ENCODE results near the gene ARL6IP4.
"Not testable (repeated sequence)": the region's sequence is repeated elsewhere in the genome, so short reads cannot be mapped to it uniquely, and the experiment has no call there.

Gene ARL6IP4

DNA sequence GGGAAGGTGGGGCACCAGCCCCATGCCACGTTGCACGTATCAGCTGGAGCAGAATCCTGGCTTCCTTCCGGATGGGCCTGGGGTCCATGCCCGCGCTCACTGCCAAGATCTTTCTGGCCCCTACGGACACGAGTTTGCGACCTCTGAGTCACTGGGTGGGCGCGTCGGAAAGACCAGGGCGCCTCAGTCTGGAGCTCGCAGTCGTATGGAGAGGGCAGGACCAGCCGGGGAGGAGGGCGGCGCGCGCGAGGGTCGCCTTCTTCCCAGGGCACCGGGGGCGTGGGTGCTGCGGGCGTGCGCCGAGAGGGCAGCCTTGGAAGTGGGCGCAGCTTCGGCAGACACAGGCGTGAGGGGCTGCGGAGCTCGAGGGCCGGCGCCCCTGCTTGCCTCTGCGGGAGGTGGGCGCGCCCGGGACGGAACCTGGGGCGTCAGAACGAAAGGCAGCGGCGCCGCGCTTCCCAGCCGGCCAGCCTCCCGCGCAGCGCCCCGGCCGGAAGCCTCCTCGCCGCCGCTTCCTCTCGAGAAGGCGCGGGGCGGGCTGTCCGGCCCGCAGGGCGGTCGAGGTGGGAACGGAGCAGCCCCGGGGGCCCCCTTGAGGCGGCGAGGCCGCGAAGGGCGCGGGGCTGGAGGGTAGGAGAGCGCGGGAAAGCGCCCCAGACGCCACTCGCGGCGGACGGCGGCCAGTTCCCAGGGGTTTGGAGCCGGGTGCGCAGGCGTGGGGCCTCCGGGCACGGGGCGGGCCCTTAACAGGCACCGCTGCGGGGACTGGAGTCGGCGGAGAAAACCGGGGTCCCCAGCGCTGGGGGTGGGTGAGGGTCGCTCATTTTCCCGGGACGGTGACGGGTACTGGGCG lies at the start of gene ARL6IP4:
Gene ARL6IP4, plus strand, starts transcription at position 499 of the 853 bp plus-strand sequence. CDS start 459 bp downstream, outside the sequence.
- CTCF ChIA-PET, result no interaction called here
- POLR2A ChIA-PET, result interaction anchor here (0.8 to 2.5 kb wide), 4 partner anchors 11 to 92 kb away, joined by 3 to 17 read pairs (median 4); partner anchors contain the start of gene ABCB9
- no peak for TF ChIP-seq FOXK2 (IDR thresholded peaks at IDR 0.05)
- no peak for TF ChIP-seq SP1 (IDR thresholded peaks at IDR 0.05)
- TF ChIP-seq, protein P1, sequence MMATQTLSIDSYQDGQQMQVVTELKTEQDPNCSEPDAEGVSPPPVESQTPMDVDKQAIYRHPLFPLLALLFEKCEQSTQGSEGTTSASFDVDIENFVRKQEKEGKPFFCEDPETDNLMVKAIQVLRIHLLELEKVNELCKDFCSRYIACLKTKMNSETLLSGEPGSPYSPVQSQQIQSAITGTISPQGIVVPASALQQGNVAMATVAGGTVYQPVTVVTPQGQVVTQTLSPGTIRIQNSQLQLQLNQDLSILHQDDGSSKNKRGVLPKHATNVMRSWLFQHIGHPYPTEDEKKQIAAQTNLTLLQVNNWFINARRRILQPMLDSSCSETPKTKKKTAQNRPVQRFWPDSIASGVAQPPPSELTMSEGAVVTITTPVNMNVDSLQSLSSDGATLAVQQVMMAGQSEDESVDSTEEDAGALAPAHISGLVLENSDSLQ (IDR thresholded peaks at IDR 0.05), result no peak
- peak; percentile 73 for DNase-seq (ENCODE audit: extremely low spot score)

DNA sequence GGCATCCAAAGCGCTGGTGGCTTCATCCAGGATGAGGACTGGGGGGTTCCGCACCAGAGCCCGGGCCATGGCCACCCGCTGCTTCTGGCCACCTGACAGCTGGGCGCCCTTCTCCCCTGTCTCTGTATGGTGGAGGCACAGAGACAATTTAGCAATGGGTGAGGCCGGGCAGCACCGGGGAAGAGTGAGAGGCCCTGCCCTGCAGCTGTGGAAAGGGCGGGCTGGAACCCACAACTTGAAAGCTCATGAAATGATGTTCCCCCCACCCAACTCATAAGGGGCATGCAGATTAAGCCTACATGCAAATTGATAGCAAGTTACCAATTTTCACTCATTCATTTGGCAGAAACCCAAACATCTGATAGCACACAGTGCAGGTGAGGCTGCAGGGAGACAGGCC lies 48.3 kb upstream of the ARL6IP4 start:
- CTCF ChIA-PET, result no interaction called here
- DNase-seq (ENCODE audit: extremely low spot score), result no peak
- TF ChIP-seq SP1 (IDR thresholded peaks at IDR 0.05) (no peak), ARNT (IDR thresholded peaks at IDR 0.05) (no peak), FOXA1 (IDR thresholded peaks at IDR 0.05) (no peak), CTBP1 (IDR thresholded peaks at IDR 0.05; ENCODE audit: borderline replicate concordance) (no peak), TARDBP (IDR thresholded peaks at IDR 0.05) (no peak), FOXK2 (IDR thresholded peaks at IDR 0.05) (no peak), LEF1 (IDR thresholded peaks at IDR 0.05; ENCODE audit: borderline replicate concordance) (no peak), HDGF (IDR thresholded peaks at IDR 0.05; ENCODE audit: borderline replicate concordance) (no peak), ELF4 (IDR thresholded peaks at IDR 0.05) (no peak), FOXM1 (IDR thresholded peaks at IDR 0.05; ENCODE audit: borderline replicate concordance) (no peak), L3MBTL2 (conservative IDR thresholded peaks at IDR 0.05) (no peak), BHLHE40 (IDR thresholded peaks at IDR 0.05; ENCODE audit: borderline replicate concordance) (no peak), NFRKB (IDR thresholded peaks at IDR 0.05) (no peak), SUZ12 (IDR thresholded peaks at IDR 0.05) (no peak), ZNF384 (IDR thresholded peaks at IDR 0.05) (no peak)
- TF ChIP-seq, protein P1 (IDR thresholded peaks at IDR 0.05), result no peak
- POLR2A ChIA-PET, result no interaction called here

DNA sequence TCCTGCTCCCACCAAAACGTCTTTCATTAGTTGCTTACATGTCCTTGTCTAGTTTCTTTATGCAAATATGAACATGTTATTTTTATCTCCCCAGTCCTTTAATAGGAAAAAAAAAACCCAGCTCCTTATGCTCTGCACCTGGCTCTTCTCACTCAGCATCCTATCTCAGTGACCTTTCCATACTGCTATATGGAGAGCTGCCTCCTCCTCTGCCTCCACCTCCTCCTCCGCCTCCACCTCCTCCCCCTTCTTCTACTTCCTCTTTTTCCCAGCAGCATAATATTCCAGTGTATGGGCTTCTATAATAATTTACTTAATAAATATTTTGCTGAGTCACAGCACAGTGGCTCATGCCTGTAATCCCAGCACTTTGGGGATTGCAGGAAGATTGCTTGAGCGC lies 45.8 kb upstream of the ARL6IP4 start:
- POLR2A ChIA-PET, result no interaction called here
- TF ChIP-seq L3MBTL2 (conservative IDR thresholded peaks at IDR 0.05), result no peak
- CTCF ChIA-PET, result interaction anchor here (0.6 kb wide), 1 partner anchor 11 kb away, joined by 3 read pairs; no protein-coding TSS in a partner anchor
- no peak for DNase-seq (ENCODE audit: extremely low spot score)

DNA sequence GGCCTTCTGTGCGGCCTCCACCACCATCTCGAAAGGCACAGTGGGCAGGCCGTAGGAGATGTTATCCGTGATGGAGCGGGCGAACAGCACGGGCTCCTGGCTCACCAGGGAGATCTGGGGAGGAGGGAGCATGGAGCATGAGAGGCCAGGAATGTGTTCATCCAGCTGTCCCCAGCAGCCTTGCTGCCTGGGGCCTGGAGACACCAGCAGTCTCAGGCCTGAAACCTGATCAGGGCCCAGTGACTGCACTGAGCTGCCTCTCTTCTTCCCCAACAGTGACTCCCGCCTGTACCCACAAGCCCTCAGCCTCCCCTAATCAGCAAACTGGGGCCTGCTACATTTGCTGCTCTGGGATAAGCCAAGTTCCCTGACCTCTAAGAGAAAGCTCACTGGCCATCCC lies 45.2 kb upstream of the ARL6IP4 start:
- no peak for TF ChIP-seq HDGF (IDR thresholded peaks at IDR 0.05; ENCODE audit: borderline replicate concordance)
- CTCF ChIA-PET, result interaction anchor here (0.6 kb wide), 1 partner anchor 10 kb away, joined by 3 read pairs; no protein-coding TSS in a partner anchor
- POLR2A ChIA-PET, result no interaction called here
- no peak for DNase-seq (ENCODE audit: extremely low spot score)

DNA sequence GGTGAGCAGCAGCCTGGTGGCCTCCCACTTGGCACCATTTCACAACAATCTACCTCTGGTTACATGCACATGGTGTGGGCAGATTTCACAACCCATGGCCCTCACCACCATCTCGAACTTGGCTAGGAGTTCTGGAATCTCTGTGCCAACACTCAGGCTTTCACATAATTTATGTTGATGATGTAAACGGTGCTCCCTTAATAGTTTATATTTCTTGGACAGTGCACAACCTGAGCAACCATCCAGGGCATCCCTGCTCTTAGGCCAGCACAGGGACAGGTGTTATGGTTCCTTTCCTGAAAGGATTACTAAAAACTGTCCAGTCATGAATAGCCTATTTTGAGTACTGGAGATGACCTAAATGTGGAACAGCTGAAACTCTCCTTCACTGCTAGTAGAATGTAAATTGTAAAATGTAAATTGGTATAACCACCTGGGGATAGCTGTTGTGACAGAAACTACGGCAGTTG lies 42.8 kb upstream of the ARL6IP4 start:
- TF ChIP-seq ELF4 (IDR thresholded peaks at IDR 0.05), result no peak
- no peak for TF ChIP-seq FOXM1 (IDR thresholded peaks at IDR 0.05; ENCODE audit: borderline replicate concordance)
- TF ChIP-seq TARDBP (IDR thresholded peaks at IDR 0.05), result no peak
- TF ChIP-seq BHLHE40 (IDR thresholded peaks at IDR 0.05; ENCODE audit: borderline replicate concordance), result no peak
- TF ChIP-seq FOXA1 (IDR thresholded peaks at IDR 0.05), result no peak
- no peak for TF ChIP-seq LEF1 (IDR thresholded peaks at IDR 0.05; ENCODE audit: borderline replicate concordance)
- no peak for TF ChIP-seq CTBP1 (IDR thresholded peaks at IDR 0.05; ENCODE audit: borderline replicate concordance)
- no peak for TF ChIP-seq HDGF (IDR thresholded peaks at IDR 0.05; ENCODE audit: borderline replicate concordance)
- no peak for TF ChIP-seq SUZ12 (IDR thresholded peaks at IDR 0.05)
- no peak for TF ChIP-seq SP1 (IDR thresholded peaks at IDR 0.05)
- no peak for TF ChIP-seq FOXK2 (IDR thresholded peaks at IDR 0.05)
- TF ChIP-seq ZNF384 (IDR thresholded peaks at IDR 0.05), result no peak
- no peak for TF ChIP-seq NFRKB (IDR thresholded peaks at IDR 0.05)
- TF ChIP-seq ARNT (IDR thresholded peaks at IDR 0.05), result no peak
- no peak for TF ChIP-seq L3MBTL2 (conservative IDR thresholded peaks at IDR 0.05)
- TF ChIP-seq, protein P1 (IDR thresholded peaks at IDR 0.05), result no peak
- POLR2A ChIA-PET, result no interaction called here
- DNase-seq (ENCODE audit: extremely low spot score), result no peak
- CTCF ChIA-PET, result no interaction called here

DNA sequence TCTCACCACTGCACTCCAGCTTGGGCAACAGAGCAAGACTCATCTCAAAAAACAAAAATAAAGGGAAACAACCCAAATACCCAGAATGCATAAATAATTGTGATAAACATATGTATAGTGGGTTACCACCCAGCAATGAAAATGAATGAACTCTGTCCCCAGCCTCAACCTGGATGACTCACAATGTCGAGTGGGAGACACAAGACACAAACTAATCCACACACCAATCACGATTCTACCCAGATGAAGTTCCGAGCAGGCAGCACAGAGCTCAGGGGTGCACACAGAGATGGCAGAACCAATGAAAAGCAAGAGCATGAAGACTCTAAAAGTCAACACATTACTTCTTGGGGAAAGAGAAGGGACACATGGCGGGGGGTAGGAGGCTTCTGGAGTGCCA lies 41.4 kb upstream of the ARL6IP4 start:
- CTCF ChIA-PET, result no interaction called here
- no peak for TF ChIP-seq ZNF384 (IDR thresholded peaks at IDR 0.05)
- no peak for TF ChIP-seq BHLHE40 (IDR thresholded peaks at IDR 0.05; ENCODE audit: borderline replicate concordance)
- no peak for TF ChIP-seq CTBP1 (IDR thresholded peaks at IDR 0.05; ENCODE audit: borderline replicate concordance)
- no peak for TF ChIP-seq LEF1 (IDR thresholded peaks at IDR 0.05; ENCODE audit: borderline replicate concordance)
- no peak for TF ChIP-seq TARDBP (IDR thresholded peaks at IDR 0.05)
- no peak for TF ChIP-seq FOXK2 (IDR thresholded peaks at IDR 0.05)
- TF ChIP-seq, protein P1 (IDR thresholded peaks at IDR 0.05), result no peak
- no peak for TF ChIP-seq FOXA1 (IDR thresholded peaks at IDR 0.05)
- TF ChIP-seq NFRKB (IDR thresholded peaks at IDR 0.05), result no peak
- no peak for TF ChIP-seq SUZ12 (IDR thresholded peaks at IDR 0.05)
- TF ChIP-seq HDGF (IDR thresholded peaks at IDR 0.05; ENCODE audit: borderline replicate concordance), result no peak
- TF ChIP-seq ARNT (IDR thresholded peaks at IDR 0.05), result no peak
- no peak for TF ChIP-seq FOXM1 (IDR thresholded peaks at IDR 0.05; ENCODE audit: borderline replicate concordance)
- POLR2A ChIA-PET, result no interaction called here
- no peak for DNase-seq (ENCODE audit: extremely low spot score)

DNA sequence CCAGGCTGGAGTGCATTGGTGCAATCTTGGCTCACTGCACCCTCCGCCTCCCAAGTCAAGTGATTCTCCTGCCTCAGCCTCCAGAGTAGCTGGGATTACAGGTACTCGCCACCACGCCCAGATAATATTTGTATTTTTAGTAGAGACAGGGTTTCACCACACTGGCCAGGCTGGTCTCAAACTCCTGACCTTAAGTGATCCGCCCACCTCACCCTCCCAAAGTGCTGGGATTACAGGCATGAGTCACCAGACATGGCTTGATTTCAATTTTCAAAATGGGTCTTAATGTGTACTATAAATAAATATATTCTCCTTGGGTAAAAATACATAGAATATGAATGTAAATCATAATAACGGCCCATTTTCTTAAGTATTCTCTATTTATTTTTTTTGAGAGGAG lies 39.1 kb upstream of the ARL6IP4 start:
- DNase-seq (ENCODE audit: extremely low spot score); CTCF ChIA-PET; POLR2A ChIA-PET: not testable (repeated sequence)
